ACC112 (cell line): ENCODE results near the gene THUMPD3.

Source experiments
- H2AFZ ChIP-seq: fragments of 200-600 bp; sonication (generic); one replicate; pipeline ENCODE4 v1.6.0; 2017; ENCODE audit warnings: antibody characterized with exemption, low read length; ENCODE audit not compliant: unreplicated experiment
- H3K27ac ChIP-seq: fragments of 200-600 bp; sonication (generic); 2 replicates; pipeline ENCODE4 v1.5.1; 2014; ENCODE audit warnings: low read depth, mild to moderate bottlenecking, antibody characterized with exemption, low read length, moderate library complexity
- H3K27me3 ChIP-seq: fragments of 200-600 bp; sonication (generic); 2 replicates; pipeline ENCODE4 v1.6.1; 2014; ENCODE audit warnings: mild to moderate bottlenecking, antibody characterized with exemption, low read length, moderate library complexity, mixed read lengths; ENCODE audit not compliant: insufficient read depth
- H3K36me3 ChIP-seq: fragments of 200-600 bp; sonication (generic); 2 replicates; pipeline ENCODE4 v1.6.1; 2016; ENCODE audit warnings: mild to moderate bottlenecking, antibody characterized with exemption, low read length, moderate library complexity, mixed read lengths; ENCODE audit not compliant: insufficient read depth
- H3K4me1 ChIP-seq: fragments of 200-600 bp; sonication (generic); one replicate; pipeline ENCODE4 v1.6.1; 2016; ENCODE audit warnings: low read length, mixed read lengths; ENCODE audit not compliant: insufficient read depth, unreplicated experiment, control insufficient read depth
- H3K4me3 ChIP-seq: fragments of 200-600 bp; sonication (generic); 2 replicates; pipeline ENCODE4 v1.5.1; 2014; ENCODE audit warnings: mild to moderate bottlenecking, low read depth, low read length
- H3K79me2 ChIP-seq: fragments of 200-600 bp; sonication (generic); one replicate; pipeline ENCODE4 v1.6.0; 2016; ENCODE audit warnings: low read length; ENCODE audit not compliant: control insufficient read depth, unreplicated experiment, insufficient read depth

THUMPD3 gene

DNA sequence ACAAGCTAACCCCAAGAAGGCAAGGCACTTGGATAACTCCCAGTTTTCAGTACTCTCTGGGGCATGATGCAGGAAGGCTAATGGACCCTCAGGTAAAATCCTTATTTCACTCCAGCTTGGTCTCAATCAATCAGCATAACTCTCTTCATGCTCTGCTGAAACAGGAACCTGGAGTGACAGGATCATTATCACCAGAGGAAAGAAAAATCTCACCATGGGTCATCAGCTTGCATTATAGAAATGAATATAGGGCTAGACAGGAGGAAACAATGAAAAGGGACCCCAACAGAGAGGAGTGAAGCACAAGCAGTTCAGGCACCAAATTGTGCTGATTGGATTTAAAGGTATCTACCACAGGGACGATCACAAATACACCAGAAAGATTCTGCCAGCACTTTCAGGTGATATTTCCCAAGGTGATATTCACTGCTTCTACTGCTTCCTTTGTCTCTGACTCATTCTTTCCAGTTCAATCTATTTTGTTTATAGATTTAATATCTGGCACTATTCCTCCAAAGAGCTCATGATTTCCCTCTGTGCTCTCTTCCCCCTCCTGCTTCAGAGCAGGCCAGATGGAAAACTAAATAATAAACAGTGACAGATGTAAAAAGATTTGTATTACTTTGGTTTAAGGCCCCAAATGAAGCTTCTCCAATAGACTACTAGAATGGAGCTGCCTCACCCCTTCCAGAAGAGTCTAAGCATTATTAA, 22.9 kb upstream of the THUMPD3 start:
- Histone ChIP-seq H3K79me2 (no peaks in the 10 kb centered on the region), H3K27ac (peak overlapping the region; percentile 82)

DNA sequence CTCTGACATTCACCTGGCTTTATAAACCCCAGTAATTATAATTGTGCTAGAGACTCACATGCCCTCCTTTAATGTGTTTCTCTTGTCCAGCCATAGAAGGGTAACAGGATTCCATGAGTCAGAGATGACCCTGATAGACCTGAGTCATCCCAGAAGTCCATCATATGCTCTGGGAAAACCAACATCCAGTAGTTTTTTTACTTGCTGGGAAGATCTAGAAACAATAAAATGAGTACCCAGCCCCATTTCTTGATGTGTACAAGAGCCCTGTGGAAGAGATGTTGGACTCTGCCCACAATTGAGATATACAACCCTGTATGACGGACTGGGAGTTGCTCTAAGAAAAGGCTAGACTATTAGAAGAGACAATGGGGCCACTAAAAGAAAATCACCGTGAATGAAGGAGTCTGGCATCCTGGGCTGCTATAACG, 22.4 kb upstream of the THUMPD3 start:
- Histone ChIP-seq H3K4me3 (no peak overlapping the region), H3K4me1 (peaks cover 14% of the 10 kb centered on the region), H3K27me3 (no peaks in the 10 kb centered on the region), H3K79me2 (no peaks in the 10 kb centered on the region), H3K36me3 (no peaks in the 10 kb centered on the region), H2AFZ (no peak overlapping the region), H3K27ac (peak overlapping the region; percentile 82)

More for the DNA sequence above, 22.9 kb upstream of the THUMPD3 start:
- Histone ChIP-seq H3K27me3 (no peaks in the 10 kb centered on the region), H3K4me3 (no peak overlapping the region), H3K4me1 (peaks cover 14% of the 10 kb centered on the region), H2AFZ (no peak overlapping the region), H3K36me3 (no peaks in the 10 kb centered on the region)

DNA sequence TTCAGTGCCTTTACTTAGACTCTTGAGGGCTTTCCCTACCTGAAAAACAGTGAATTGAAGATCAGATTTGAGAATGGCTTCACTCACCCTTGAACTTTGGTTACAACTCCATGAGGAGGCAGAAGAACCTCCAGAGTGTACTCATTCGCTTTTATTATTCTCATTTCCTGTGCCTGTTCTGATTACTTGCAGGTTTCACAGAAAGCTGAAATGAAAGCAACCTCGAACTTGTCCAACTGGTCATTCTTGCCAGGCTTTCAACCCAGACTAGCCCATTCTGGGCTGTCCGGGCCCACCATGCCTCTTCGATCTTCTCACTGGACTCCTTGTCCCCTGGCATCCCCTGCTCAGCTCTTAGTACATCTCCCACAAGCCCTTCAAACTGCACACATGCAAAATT, 20.2 kb upstream of the THUMPD3 start:
- no peaks in the 10 kb centered on the region for H3K79me2 ChIP-seq
- H3K27ac ChIP-seq = no peak overlapping the region
- no peak overlapping the region for H2AFZ ChIP-seq
- no peak overlapping the region for H3K4me3 ChIP-seq
- H3K4me1 ChIP-seq = peaks cover 19% of the 10 kb centered on the region
- no peaks in the 10 kb centered on the region for H3K27me3 ChIP-seq
- H3K36me3 ChIP-seq = no peaks in the 10 kb centered on the region

DNA sequence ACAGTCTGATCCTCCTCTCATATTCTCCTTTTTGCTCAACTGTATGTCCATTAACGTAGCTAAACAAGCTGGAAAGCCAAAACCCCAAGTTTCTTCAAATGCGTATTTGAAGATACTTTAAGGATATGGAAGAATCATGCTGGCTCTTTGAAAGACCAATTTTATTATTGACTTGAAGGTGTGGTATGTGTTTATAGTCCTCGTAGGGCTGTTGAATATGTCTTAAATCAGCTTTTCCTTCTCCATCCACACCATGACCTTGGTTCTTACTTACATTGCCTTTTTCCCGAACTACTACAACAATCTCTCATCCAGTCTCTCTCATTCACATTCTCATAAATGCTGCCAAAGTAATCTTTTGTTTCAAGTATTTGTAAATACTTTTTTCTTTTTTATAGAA, 19.7 kb upstream of the THUMPD3 start:
- no peaks in the 10 kb centered on the region for H3K27me3 ChIP-seq
- no peak overlapping the region for H3K27ac ChIP-seq
- no peak overlapping the region for H3K4me3 ChIP-seq
- no peaks in the 10 kb centered on the region for H3K36me3 ChIP-seq
- H3K4me1 ChIP-seq = peaks cover 23% of the 10 kb centered on the region
- no peak overlapping the region for H2AFZ ChIP-seq
- H3K79me2 ChIP-seq = no peaks in the 10 kb centered on the region

DNA sequence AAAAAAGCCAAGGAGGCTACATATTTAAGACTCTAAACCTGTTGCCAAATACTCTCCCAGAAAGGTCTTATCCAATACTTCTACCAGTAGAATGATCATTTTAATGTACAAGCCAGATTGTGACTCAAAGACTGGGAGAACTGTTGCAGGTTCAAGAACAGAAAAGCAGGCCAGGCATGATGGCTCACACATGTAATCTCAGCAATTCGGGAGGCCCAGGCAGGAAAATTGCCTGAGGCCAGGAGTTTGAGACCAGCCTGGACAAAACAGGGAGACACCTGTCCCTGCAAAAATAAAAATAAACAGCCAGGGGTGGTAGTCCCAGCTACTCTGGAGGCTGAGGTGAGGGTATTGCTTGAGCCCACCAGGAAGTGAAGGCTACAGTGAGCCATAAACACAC, 17.8 kb upstream of the THUMPD3 start:
- no peaks in the 10 kb centered on the region for H3K27me3 ChIP-seq
- no peak overlapping the region for H3K27ac ChIP-seq
- no peaks in the 10 kb centered on the region for H3K79me2 ChIP-seq
- H3K36me3 ChIP-seq = no peaks in the 10 kb centered on the region
- no peak overlapping the region for H3K4me3 ChIP-seq
- no peak overlapping the region for H2AFZ ChIP-seq
- peaks cover 36% of the 10 kb centered on the region for H3K4me1 ChIP-seq

DNA sequence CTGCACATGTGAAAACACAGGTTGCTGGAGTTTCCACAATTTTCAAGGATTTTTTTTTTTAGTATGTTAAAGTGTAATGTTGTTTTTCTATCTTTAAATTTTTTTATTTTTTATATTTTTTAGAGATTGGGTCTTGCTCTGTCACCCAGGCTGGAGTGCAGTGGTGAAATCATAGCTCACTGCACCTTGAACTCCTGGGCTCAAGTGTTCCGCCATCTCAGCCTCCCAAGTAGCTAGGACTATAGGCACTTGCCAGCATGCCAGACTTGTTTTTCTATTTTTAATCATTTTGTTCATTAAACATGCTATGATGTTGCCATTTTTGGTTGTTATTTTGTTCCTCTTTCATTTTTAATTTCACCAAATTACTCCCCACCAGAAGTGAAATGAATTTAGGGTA, 16.7 kb upstream of the THUMPD3 start:
- no peak overlapping the region for H3K4me3 ChIP-seq
- H2AFZ ChIP-seq = no peak overlapping the region
- H3K27ac ChIP-seq = no peak overlapping the region
- no peaks in the 10 kb centered on the region for H3K27me3 ChIP-seq
- H3K4me1 ChIP-seq = peaks cover 37% of the 10 kb centered on the region
- no peaks in the 10 kb centered on the region for H3K79me2 ChIP-seq
- no peaks in the 10 kb centered on the region for H3K36me3 ChIP-seq

DNA sequence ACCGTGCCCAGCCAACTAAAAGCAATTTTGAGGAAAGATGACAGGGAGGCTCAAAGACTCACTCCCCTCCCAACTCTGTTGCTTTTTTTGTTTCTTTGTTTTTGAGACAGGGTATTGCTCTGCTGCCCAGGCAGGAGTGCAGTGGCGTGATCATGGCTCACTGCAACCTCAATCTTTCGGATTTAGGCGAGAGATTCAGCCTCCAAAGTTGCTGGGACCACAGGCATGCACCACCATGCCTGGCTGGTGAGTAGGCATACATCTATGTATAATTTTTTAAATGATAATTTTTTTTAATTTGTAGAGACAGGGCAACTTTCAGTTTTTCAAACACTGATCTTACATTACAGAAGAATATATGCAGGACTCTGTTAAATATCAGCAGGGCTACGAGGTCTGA, 15.8 kb upstream of the THUMPD3 start:
- no peak overlapping the region for H2AFZ ChIP-seq
- H3K27me3 ChIP-seq = no peaks in the 10 kb centered on the region
- H3K4me1 ChIP-seq = peaks cover 37% of the 10 kb centered on the region
- no peaks in the 10 kb centered on the region for H3K36me3 ChIP-seq
- H3K27ac ChIP-seq = peak overlapping the region; percentile 25
- no peaks in the 10 kb centered on the region for H3K79me2 ChIP-seq
- no peak overlapping the region for H3K4me3 ChIP-seq

DNA sequence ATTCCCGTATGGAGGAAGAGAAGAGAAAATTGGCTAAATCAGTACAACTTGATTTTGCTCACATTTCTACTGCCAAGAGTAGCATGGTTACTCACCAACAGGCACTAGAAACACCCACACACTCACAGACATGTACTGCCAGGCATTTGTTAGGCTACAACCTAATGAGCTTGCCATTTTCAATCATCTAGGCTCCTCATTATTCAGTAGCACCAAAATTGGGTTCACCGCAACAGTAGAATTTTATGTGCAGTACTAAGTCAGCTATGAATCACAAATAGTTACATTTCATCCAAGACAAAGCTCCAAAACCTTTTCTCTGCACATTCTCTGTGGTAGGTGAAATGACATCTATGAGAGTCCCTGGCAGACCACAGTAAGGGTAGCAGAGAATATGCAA, 15.0 kb upstream of the THUMPD3 start:
- no peak overlapping the region for H3K4me3 ChIP-seq
- H2AFZ ChIP-seq = no peak overlapping the region
- no peaks in the 10 kb centered on the region for H3K27me3 ChIP-seq
- no peaks in the 10 kb centered on the region for H3K36me3 ChIP-seq
- peak overlapping the region; percentile 25 for H3K27ac ChIP-seq
- peaks cover 37% of the 10 kb centered on the region for H3K4me1 ChIP-seq
- H3K79me2 ChIP-seq = no peaks in the 10 kb centered on the region

DNA sequence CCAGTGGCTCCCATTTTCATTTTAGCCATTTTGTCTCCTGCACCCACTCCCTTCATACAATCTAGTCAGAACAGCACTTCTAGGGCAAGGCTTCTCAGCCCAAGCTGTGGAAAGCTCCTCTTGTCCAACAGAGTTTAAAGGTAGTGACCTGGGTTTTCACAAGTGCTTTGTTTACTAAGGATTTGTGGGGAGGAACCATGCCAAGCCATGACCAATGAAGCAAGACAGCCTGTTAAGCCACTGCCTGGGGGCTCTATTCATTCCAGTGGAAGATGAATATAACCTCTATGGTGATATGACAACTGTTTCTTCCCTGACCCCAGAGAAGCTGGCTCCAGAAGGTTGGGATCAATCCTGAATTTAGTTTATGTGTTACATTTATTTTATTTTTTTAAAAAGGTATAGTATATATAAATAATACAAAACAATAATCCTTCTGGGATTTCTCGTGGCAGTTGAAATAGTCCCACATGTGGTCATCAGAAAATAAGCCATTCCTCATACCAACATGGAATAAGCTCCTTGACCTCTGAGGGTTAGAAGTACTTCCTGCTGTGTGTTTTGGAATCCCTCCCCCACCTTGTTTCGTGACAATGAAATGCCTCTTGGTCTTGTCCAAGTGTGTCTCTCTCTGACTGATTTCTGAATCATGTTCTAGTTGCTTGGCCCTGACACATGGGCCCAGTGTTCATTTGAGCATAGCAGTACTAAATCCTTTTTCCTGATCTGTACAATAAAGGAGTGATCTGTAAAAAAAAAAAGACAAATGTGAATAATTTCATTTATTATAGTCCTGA, 13.3 kb upstream of the THUMPD3 start:
- H2AFZ ChIP-seq = no peak overlapping the region
- peaks cover 37% of the 10 kb centered on the region for H3K4me1 ChIP-seq
- H3K4me3 ChIP-seq = no peak overlapping the region; the same call in 1 of the 2 replicates
- no peaks in the 10 kb centered on the region for H3K79me2 ChIP-seq
- peak overlapping the region; percentile 87 for H3K27ac ChIP-seq
- H3K36me3 ChIP-seq = no peaks in the 10 kb centered on the region
- H3K27me3 ChIP-seq = no peaks in the 10 kb centered on the region

DNA sequence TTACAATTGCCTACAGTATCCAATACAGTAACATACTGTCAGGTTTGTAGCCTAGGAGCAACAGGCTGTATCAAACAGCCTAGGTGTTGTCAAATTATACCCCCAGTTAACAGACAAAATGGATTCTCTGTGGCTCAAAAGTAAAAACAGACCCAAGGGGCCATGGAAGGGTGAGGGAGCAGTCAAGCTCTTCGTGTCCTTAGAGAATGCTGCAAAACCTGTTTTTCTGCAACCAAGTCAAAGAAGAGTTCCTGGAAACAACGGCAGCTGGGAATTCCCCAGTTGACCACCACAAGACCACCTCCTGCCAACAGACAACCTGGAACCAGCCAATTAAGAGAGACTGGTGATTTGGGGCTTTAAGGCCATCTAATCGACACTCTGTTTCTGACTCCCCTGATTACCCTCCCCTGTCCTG, 11.1 kb upstream of the THUMPD3 start:
- no peaks in the 10 kb centered on the region for H3K27me3 ChIP-seq
- H3K4me1 ChIP-seq = peaks cover 44% of the 10 kb centered on the region
- H3K27ac ChIP-seq = no peak overlapping the region
- H3K79me2 ChIP-seq = no peaks in the 10 kb centered on the region
- H2AFZ ChIP-seq = no peak overlapping the region
- no peaks in the 10 kb centered on the region for H3K36me3 ChIP-seq
- H3K4me3 ChIP-seq = no peak overlapping the region
